HG03097 (cell line): ENCODE results near the gene ZCCHC14.
A peak's percentile ranks its signal among the peaks of the same experiment; 100 is the strongest.

ENCODE experiments used
- ATAC-seq: cut with Tn5 transposase; IDR thresholded peaks from one replicate; pipeline ENCODE4 v1.9.1; 2021; ENCODE audit not compliant: unreplicated experiment, low FRiP score

The ZCCHC14 gene

GRCh38 chr16:87414251-87414680, 78.6 kb downstream of the ZCCHC14 start:
- no peak for ATAC-seq

- no peak for ATAC-seq
Observed at GRCh38 chr16:87412996-87413421, 79.8 kb downstream of the ZCCHC14 start.

DNA sequence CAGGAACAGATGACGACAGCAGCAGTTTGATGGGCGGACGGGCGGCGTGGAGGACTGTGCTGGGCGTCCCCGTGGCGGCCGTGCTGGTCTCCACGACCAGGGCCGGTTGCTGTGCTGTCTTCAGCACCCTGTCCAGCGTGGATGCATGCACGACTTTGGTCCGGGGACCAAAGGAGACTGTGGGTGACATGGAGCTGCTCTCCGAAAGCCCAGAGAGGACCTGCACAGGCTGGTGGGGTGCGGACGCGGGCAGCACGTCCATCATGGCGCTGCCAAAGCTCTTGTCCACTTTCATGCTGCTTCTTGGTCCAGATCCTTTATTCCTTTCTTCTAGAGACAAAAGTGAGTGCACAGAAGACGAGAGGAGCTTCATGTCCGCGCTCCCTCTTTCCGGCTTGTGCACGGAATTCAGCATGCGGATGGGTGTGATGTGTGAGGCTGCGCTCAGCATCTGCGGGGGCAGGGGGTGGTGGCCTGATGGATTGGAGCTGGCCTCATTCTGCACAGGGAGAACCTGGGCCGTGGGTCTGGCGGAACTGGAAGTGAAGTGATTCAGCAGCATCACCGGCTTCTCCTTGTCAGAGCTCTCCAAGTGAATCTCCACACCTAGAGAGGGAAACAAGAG, 80.3 kb downstream of the ZCCHC14 start:
- ATAC-seq, result no peak

DNA sequence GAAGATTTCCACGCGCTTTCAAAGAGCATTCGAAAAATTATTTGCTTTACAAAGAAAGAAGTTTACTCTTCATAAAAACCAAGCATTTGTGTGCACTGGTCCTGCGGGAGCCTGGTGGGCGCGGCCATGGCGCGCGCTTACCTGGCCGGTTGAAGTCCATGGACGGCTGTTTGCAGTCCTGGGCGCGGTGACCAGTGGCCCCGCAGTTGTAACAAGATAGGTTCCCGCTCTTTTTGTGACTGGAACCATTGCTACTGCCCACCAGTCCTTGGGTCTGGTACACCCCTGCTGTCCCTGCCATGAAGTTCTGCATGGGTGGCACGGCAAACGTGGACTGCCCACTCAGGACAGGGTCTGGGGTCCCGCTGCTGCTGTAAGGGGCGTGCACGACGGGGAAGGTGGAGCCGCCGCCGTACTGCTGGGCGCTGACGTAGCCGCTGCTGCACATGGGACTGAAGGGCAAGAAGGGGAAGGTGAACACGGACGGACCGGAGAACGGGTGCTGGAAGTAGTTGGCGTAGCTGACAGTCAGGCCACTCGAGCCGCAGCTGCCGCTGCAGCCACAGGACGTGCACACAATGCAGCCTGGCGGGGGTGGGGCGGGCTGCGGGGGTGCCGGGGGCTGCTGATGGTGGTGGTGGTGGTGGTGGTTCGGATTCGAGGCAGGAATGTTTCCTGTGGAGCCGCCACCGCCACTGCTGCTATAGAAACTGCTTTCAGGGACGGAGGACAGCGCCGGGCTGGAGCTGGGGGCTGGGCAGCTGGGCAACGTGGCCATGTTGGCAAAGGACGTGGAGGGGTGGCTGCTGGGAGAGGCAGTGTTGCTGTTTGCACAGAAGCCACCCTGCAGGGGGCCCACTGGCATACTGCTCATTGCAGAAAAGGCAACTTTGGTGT, 81.2 kb downstream of the ZCCHC14 start:
- no peak for ATAC-seq

DNA sequence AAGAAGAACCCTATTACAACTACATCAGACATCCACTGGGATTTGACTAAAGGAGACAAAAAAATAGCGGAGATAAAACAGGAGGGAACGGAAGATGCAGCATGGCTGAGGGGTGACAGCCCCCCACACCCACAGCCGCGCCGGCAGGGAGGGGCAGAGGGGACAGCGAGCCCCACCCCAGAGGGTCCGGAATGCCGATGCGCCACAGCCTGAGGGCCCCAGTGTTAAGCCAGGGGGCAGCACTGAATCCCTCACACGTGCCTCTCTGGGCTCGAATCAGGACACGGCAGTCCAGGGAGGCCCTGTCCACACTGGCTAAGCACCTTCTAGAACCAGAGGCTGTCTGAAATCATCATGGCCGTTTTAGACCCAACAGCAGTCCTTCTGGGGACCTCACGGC, 81.9 kb downstream of the ZCCHC14 start:
- no peak for ATAC-seq

GRCh38 chr16:87410530-87410929, 82.3 kb downstream of the ZCCHC14 start:
- no peak for ATAC-seq

- ATAC-seq, result no peak
Observed at GRCh38 chr16:87409781-87410180, 83.0 kb downstream of the ZCCHC14 start.

GRCh38 chr16:87409153-87409552, 83.7 kb downstream of the ZCCHC14 start:
- ATAC-seq, result no peak

DNA sequence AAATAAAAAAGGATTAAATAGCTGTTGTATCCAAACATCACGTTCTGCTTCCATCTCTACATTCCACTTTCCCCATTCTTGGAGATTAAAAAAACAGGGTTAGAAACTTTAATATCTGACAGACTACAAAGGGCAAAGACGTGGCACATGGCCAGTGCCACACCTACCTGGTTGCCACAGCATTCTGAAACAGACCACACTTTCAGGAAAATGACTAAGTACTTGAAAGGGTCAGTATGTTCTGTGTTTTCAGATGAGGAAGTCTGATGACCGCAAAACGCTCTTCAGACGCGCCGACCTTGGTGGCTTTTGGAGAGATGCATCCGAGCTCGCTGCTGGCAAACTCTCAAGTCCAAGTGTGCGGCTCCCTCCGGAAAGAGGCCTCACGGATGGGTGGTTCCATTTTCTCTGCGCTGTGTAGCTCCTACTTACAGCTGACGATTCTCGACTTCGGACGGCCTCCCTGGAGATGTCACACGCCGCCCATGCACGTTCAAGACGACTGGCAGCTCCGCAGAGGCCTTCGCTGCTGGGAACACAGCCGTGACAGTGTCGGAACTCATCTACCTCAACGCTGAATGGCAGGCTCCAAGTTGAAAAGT, 85.2 kb downstream of the ZCCHC14 start:
- ATAC-seq, result no peak

DNA sequence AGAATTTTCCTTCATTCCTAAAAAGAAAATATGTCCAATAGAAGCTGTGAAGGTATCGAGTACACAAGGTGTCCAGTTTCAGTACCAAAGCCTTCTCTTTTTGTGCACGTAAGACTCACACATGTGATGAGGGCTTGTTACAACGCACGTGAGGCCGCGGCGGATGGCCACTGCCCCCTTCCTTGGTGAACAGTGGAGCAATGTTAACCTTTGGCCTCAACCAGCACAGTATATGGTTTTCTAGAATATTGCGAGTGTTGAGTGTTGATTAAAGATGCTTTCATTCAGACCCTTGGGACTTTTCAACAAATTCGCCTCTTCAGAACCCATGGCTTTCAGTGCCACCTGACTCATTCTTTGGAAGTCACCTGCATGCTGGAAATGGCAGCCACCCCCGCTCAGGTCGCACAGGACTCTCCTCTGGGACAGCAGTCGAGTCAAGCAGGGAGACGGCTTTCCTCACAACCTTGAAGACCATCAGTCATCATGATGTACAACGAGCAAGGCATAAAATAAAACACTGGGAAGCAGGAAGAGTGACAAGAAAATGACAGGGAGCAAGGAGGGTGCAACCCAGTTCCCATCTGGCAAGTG, 86.2 kb downstream of the ZCCHC14 start:
- ATAC-seq, result no peak

- ATAC-seq, result no peak
Observed at GRCh38 chr16:87404764-87405625, 87.8 kb downstream of the ZCCHC14 start.

DNA sequence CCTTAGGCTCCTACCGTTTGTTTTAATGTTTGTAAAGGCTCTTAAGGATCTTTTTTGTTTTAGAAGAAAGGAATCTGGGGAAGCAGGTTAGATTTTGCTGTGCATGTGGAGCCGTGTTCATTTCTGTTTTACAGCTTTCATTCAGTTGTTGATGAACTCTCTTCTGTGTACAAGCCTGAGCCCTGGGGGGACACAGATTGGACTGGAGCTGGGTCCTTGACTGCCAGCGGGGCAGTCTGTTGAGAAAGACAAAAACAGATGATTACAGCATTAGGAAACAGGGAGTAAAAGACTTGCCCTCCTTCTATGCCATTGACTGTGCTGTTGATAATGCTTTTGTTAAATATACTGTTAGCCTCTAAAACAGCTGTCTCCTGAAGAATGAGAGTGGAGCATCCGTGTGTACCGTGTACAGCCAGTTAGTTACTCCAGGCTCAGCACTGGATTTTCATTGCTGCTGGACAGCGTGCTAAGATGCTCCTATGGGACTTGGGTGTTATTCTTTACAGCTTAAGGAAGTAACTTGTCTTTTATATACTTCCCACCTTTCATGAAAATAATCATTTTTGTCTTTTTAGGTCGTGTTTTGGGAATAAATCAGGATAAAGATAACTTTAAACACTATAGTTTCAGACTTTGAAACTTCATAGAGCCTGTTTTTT, 97.5 kb downstream of the ZCCHC14 start:
- no peak for ATAC-seq

GRCh38 chr16:87393680-87394055, 99.2 kb downstream of the ZCCHC14 start:
- no peak for ATAC-seq

DNA sequence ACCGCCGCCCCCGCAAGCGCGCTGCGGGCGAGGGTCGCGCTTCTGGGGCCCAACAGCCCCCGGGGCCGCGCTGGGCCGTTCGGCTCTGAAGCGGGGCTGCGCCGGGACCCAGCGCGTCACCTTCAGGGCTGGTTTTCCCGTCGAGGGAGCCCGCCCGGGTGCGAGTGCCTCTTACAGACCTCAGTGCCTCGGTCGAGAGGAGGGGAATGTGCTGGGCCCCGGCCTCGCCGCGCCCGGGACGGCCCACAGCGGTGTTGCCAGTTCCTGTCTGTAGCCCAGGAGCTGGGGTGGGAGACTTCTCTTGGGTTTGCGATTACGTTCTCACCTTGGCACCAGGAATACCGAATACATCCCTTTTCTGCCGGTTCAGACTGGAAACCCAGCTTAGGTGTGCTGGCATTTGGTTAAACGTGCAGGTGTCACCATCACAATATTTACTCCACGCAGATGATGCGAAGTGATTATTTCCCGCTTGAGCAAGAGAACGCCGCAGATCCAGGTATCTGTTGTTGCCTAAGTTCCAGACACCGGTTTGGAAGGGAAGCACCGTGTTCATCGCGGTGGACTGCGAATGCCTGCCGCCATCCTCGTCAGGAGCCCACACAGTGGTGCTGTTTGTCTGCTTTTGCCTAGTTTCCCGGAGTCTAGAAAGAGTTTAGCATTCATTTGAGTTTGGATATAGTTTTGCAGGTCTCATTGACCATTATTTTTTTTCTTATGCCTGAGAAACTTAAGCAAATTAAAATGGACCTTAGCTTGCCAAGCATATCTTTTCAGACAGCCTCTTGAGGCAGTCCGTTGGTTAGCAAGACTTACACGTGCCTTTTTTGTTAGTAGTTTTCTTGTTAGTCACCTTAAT, 99.8 kb downstream of the ZCCHC14 start:
- ATAC-seq, result no peak

DNA sequence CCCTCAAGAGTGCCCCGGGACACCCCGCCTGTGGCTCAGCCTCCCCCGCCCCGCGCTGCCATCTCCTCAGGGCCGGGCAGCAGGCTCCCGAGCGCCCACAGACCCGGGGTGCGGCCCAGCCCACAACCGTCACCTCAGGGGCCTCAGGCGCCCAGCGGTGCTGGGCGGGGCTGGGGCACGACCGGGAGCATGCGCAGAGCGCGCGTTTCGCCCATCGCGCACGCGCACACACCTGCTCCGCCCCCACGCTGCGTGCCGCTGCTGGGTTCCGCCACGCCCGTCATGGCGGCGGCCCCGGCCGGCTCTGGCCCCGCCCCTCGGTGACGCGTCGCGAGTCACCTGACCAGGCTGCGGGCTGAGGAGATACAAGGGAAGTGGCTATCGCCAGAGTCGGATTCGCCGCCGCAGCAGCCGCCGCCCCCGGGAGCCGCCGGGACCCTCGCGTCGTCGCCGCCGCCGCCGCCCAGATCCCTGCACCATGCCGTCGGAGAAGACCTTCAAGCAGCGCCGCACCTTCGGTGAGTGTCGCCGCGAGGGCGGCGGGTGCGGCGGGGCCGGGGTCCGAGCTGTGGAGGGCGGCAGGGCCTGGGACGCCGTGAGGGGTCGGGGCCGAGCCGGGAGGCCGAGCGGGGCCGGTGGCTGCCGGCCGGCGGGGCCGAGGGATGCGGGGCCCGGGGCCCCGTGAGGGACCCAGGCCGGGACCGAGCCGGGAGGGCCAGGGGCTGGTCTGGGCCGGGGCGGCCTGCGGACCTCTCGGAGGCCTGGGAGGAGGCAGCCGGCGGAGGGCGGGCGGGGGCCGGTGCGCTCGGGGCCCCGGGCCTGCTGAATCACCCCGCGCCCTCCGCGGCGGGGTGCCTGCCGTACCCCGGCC, 100.6 kb downstream of the ZCCHC14 start, which contains the start of gene MAP1LC3B:
TSS of gene MAP1LC3B (plus strand) at position 387 of the 871 bp plus-strand sequence. CDS start at position 479, 92 bp downstream.
- peak; percentile 62 for ATAC-seq

DNA sequence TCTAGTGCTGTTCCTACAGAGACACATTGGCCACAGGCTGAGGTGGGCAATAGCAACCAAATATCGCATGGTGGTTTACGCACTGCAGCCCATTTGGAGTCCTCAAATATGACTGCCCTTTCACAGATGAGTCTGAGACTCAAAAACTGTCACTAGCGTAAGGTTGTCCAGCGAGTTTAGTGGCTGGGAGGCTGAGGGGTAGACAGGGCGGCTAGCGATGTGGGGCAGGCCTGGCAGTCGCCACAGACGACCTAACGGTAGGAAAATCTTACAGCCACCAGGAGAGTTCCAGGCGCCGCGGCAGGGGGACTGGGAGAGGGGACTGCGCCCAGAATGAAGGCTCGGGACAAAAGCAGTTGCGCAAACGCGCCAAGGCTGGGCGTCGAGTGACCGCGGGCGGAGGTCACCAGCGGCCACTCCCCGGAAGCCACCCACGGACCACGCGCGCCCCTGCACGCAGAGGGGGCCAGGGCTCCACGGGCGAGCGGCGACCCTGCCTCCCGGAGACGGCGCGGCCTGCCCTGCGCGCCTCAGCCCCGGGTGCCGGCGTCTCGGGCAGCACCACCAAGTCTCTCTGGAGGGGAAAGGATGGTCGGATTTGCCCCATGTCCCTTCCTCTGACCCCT, 101.4 kb downstream of the ZCCHC14 start:
- no peak for ATAC-seq

DNA sequence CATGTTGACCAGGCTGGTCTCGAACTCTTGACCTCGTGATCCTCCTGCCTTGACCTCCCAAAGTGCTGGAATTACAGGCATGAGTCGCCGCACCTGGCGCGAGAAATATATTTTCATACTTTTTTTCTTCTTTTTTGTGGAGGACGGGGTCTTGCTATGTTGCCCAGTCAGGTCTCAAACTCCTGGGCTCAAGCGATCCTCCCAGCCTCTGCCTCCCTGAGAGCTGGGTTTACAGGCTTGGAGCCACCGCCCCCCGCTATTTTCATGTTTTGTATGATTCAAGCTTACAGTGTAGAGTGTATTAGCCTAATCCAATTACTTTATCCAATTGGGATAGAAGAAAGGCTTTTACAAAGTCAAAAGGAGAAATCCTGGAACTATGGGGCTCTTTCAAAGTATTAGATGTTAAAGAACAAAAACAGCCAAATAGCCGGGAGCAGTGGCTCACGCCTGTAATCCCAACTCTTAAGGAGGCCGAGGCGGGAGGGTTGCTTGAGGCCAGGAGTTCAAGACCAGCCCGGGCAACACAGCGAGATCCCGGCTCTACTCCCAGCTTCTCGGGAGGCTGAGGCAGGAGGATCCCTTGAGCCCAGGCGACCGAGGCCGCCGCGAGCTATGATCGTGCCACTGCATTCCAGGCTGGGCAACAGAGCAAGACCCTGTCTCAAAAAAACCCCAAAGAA, 102.0 kb downstream of the ZCCHC14 start:
- ATAC-seq, result no peak
